Measurements from ENCODE around the gene COG3.

Gene COG3

GRCh38 chr13:45447050-45447661 is 17.6 kb upstream of the COG3 start:
- no peak for DNase-seq (ENCODE audit: low read depth)

- no peak for DNase-seq (ENCODE audit: low read depth)
These were observed 15.7 kb upstream of the COG3 start for GRCh38 chr13:45448965-45449559.

- no peak for DNase-seq (ENCODE audit: low read depth)
These were observed 13.5 kb upstream of the COG3 start for GRCh38 chr13:45451282-45451681.

- DNase-seq (ENCODE audit: low read depth) = no peak
These were observed 10.5 kb upstream of the COG3 start for GRCh38 chr13:45454204-45454603.

- DNase-seq (ENCODE audit: low read depth) = no peak
These were observed 8.4 kb upstream of the COG3 start for GRCh38 chr13:45456196-45456972.

- DNase-seq (ENCODE audit: low read depth) = no peak
These were observed 525 bp upstream of the COG3 start for GRCh38 chr13:45464141-45464686.

- no peak for DNase-seq (ENCODE audit: low read depth)
These were observed 1.6 kb downstream of the COG3 start for GRCh38 chr13:45466359-45466758.

GRCh38 chr13:45468635-45469034 is 3.9 kb downstream of the COG3 start:
- DNase-seq (ENCODE audit: low read depth) = no peak

GRCh38 chr13:45472171-45472705 is 7.5 kb downstream of the COG3 start:
- no peak for DNase-seq (ENCODE audit: low read depth)

- no peak for DNase-seq (ENCODE audit: low read depth)
These were observed 8.9 kb downstream of the COG3 start for GRCh38 chr13:45473627-45474026.

- no peak for DNase-seq (ENCODE audit: low read depth)
These were observed 10.1 kb downstream of the COG3 start for GRCh38 chr13:45474584-45475454.

GRCh38 chr13:45479661-45480060 is 14.9 kb downstream of the COG3 start:
- no peak for DNase-seq (ENCODE audit: low read depth)

GRCh38 chr13:45481688-45482087 is 16.9 kb downstream of the COG3 start:
- DNase-seq (ENCODE audit: low read depth) = no peak

GRCh38 chr13:45482571-45483173 is 17.9 kb downstream of the COG3 start:
- DNase-seq (ENCODE audit: low read depth) = no peak

GRCh38 chr13:45487604-45488003 is 22.9 kb downstream of the COG3 start:
- DNase-seq (ENCODE audit: low read depth) = no peak

- no peak for DNase-seq (ENCODE audit: low read depth)
These were observed 25.3 kb downstream of the COG3 start for GRCh38 chr13:45490068-45490467.

GRCh38 chr13:45492538-45492937 is 27.8 kb downstream of the COG3 start:
- no peak for DNase-seq (ENCODE audit: low read depth)

GRCh38 chr13:45496942-45497341 is 32.2 kb downstream of the COG3 start:
- no peak for DNase-seq (ENCODE audit: low read depth)

GRCh38 chr13:45500492-45501174 is 35.9 kb downstream of the COG3 start:
- no peak for DNase-seq (ENCODE audit: low read depth)

GRCh38 chr13:45501175-45501526 is 36.4 kb downstream of the COG3 start:
- no peak for DNase-seq (ENCODE audit: low read depth)

- DNase-seq (ENCODE audit: low read depth) = no peak
These were observed 38.9 kb downstream of the COG3 start for GRCh38 chr13:45503658-45504057.
